K562 (cell line): ENCODE results near the gene NDUFA5. TPM values are rescaled to one million over a fixed set of nuclear protein-coding genes. Genes with fewer than 3 reads are reported as not detected.

Experiments
- ATAC-seq: fragments of 200-7000 bp; cut with Tn5 transposase; 3 replicates; pipeline ENCODE4 v1.9.1; 2020; ENCODE audit warnings: moderate library complexity
- BruUV-seq: library from RNA; stranded (reverse); fragments of 400-500 nt; replicated peaks from 2 replicates; lab custom pipeline; 2021; lab: Mats Ljungman, UMichigan
- CTCF ChIA-PET: fragments of 300-600 bp; formaldehyde crosslinking; extraction: SDS; loops from one replicate; lab custom pipeline; 2021; ENCODE audit warnings: low intra/inter-chr PET ratio; lab: Yijun Ruan, JAX
- POLR2A ChIA-PET: fragments of 300-600, 350-650 bp; sonication (Branson Sonifier 250); formaldehyde crosslinking; extraction: SDS; loops from one replicate; lab custom pipeline; 2021; ENCODE audit warnings: antibody characterized with exemption, inconsistent platforms; lab: Yijun Ruan, JAX
- DNase-seq, 4 experiments: peaks; one replicate each; pipeline versions ENCODE4 v3.0.0 to v3.0.0-alpha.2; 2011 to 2018; ENCODE audit warnings: low spot score in 3 of 4, mixed read lengths in 3 of 4; ENCODE audit errors: extremely low read depth in 1 of 4
- FAIRE-seq: peaks from 2 replicates; lab custom pipeline; 2011; peaks lifted over from hg19 to GRCh38; lab: Jason Lieb, UNC
- H2AFZ ChIP-seq: 2 replicates; pipeline ENCODE4 v1.6.0; 2011; ENCODE audit warnings: low read depth, low read length, control low read depth, inconsistent platforms
- H3K27ac ChIP-seq: fragments of 200-600 bp; 3 replicates; pipeline ENCODE4 v1.8.0; 2011; ENCODE audit warnings: low read depth, mild to moderate bottlenecking, control low read depth, inconsistent platforms, low read length, moderate library complexity, mixed read lengths; ENCODE audit errors: extremely low read depth
- H3K27me3 ChIP-seq, 2 experiments: fragments of 300-600 bp in 1 of 2; 2 replicates in 1 of 2; 3 replicates in 1 of 2; pipeline versions ENCODE4 v1.6.0 to v1.8.0; 2011; ENCODE audit warnings: inconsistent platforms in 2 of 2, low read length in 2 of 2, mild to moderate bottlenecking in 1 of 2, mixed read lengths in 1 of 2, moderate library complexity in 1 of 2; ENCODE audit not compliant: control insufficient read depth in 2 of 2, insufficient read depth in 2 of 2
- H3K36me3 ChIP-seq: fragments of 300-600 bp; 3 replicates; pipeline ENCODE4 v1.8.0; 2011; ENCODE audit warnings: mild to moderate bottlenecking, low read length, inconsistent platforms; ENCODE audit not compliant: control insufficient read depth, insufficient read depth
- H3K4me1 ChIP-seq, 2 experiments: fragments of 200-600 bp in 1 of 2; replicated peaks in 1 of 2; 2 replicates in 1 of 2; 3 replicates in 1 of 2; pipeline versions ENCODE4 v1.5.1 to v1.8.0; 2011; ENCODE audit warnings: inconsistent platforms in 2 of 2, low read length in 2 of 2, mild to moderate bottlenecking in 1 of 2, mixed read lengths in 1 of 2, moderate library complexity in 1 of 2; ENCODE audit not compliant: control insufficient read depth in 2 of 2, insufficient read depth in 2 of 2
- H3K4me2 ChIP-seq: 2 replicates; pipeline ENCODE4 v1.6.1; 2011; ENCODE audit warnings: low read length, control low read depth, inconsistent platforms, mixed read lengths; ENCODE audit not compliant: insufficient read depth
- H3K4me3 ChIP-seq: fragments of 200-600 bp; sonication (generic), shearing (Covaris generic); 2 replicates; pipeline ENCODE4 v1.5.1; 2016; ENCODE audit warnings: control low read depth, inconsistent platforms
- H3K79me2 ChIP-seq: fragments of 200-600 bp; 3 replicates; pipeline ENCODE4 v1.8.0; 2011; ENCODE audit warnings: low read length, inconsistent platforms; ENCODE audit not compliant: control insufficient read depth, insufficient read depth
- H3K9ac ChIP-seq, 2 experiments: 2 replicates each; pipeline versions ENCODE4 v1.6.0 to v1.6.1; 2011; ENCODE audit warnings: low read depth in 2 of 2, low read length in 2 of 2, control low read depth in 1 of 2, inconsistent platforms in 1 of 2, mild to moderate bottlenecking in 1 of 2, mixed read lengths in 1 of 2; ENCODE audit not compliant: insufficient read depth in 1 of 2
- H3K9me1 ChIP-seq: one replicate; pipeline ENCODE4 v1.6.0; 2011; ENCODE audit warnings: inconsistent platforms, mild to moderate bottlenecking, low read length, moderate library complexity; ENCODE audit not compliant: control insufficient read depth, insufficient read depth
- H3K9me3 ChIP-seq: replicated peaks from 2 replicates; pipeline ENCODE4 v1.5.1; 2011; ENCODE audit warnings: low read depth, low read length, inconsistent platforms; ENCODE audit not compliant: control insufficient read depth, insufficient read depth
- H4K20me1 ChIP-seq: replicated peaks from 2 replicates; pipeline ENCODE4 v1.6.1; 2011; ENCODE audit warnings: low read length, inconsistent platforms, mixed read lengths; ENCODE audit not compliant: control insufficient read depth, insufficient read depth
- BMI1 ChIP-seq: fragments of 150-350 bp; IDR thresholded peaks from 2 replicates; pipeline ENCODE4 v1.6.1; 2014; ENCODE audit warnings: low read length
- BRD9 ChIP-seq: fragments of 450-650 bp; IDR thresholded peaks from 2 replicates; pipeline ENCODE4 v1.6.1; 2018; ENCODE audit warnings: low read depth; ENCODE audit not compliant: partially characterized antibody
- BRF1 ChIP-seq: IDR thresholded peaks from 3 replicates; pipeline ENCODE4 v1.6.1; 2011; ENCODE audit warnings: borderline replicate concordance, mild to moderate bottlenecking; ENCODE audit not compliant: insufficient read length; ENCODE audit errors: extremely low read depth
- CBFA2T3 ChIP-seq: fragments of 450-650 bp; IDR thresholded peaks from 2 replicates; pipeline ENCODE4 v1.6.1; 2017
- CREB5 ChIP-seq: fragments of 250-450 bp; sonication (Bioruptor Pico); IDR thresholded peaks from 2 replicates; pipeline ENCODE4 v1.5.0; 2020; ENCODE audit warnings: mild to moderate bottlenecking
- GABPB1 ChIP-seq: sonication (generic); formaldehyde crosslinking; IDR thresholded peaks from 2 replicates; pipeline ENCODE4 v1.8.0; 2022; ENCODE audit warnings: mild to moderate bottlenecking, missing genetic modification reagents
- KLF16 ChIP-seq: IDR thresholded peaks from 2 replicates; pipeline ENCODE4 v1.6.1; 2016; ENCODE audit warnings: antibody characterized with exemption
- MAZ ChIP-seq, 2 experiments: fragments of 450-650 bp in 1 of 2; sonication (generic) in 1 of 2; formaldehyde crosslinking; IDR thresholded peaks in 1 of 2; conservative IDR thresholded peaks in 1 of 2; 2 replicates each; pipeline versions ENCODE4 v1.4.0 to v1.5.0; 2020; ENCODE audit warnings: mild to moderate bottlenecking in 1 of 2, missing genetic modification reagents in 1 of 2
- MTA2 ChIP-seq: fragments of 450-650 bp; IDR thresholded peaks from 2 replicates; pipeline ENCODE4 v1.6.1; 2016; ENCODE audit warnings: low read depth
- NBN ChIP-seq: fragments of 450-650 bp; IDR thresholded peaks from 2 replicates; pipeline ENCODE4 v1.6.1; 2016; ENCODE audit warnings: low read depth, mild to moderate bottlenecking
- PYGO2 ChIP-seq: fragments of 450-650 bp; IDR thresholded peaks from 2 replicates; pipeline ENCODE4 v1.6.1; 2016; ENCODE audit warnings: mild to moderate bottlenecking, missing genetic modification characterization, moderate library complexity, missing compliant biosample characterization
- SMARCE1 ChIP-seq: fragments of 450-650 bp; IDR thresholded peaks from 2 replicates; pipeline ENCODE4 v1.7.1; 2016; ENCODE audit warnings: mild to moderate bottlenecking
- TBL1XR1 ChIP-seq, 2 experiments: IDR thresholded peaks; 2 replicates each; pipeline ENCODE4 v1.6.1; 2012; ENCODE audit warnings: improper control_type of control experiment in 2 of 2, low read length in 2 of 2, mild to moderate bottlenecking in 1 of 2
- ZBTB5 ChIP-seq: fragments of 450-650 bp; IDR thresholded peaks from 2 replicates; pipeline ENCODE4 v1.6.1; 2017; ENCODE audit warnings: antibody characterized with exemption
- ZNF316 ChIP-seq: fragments of 450-650 bp; IDR thresholded peaks from 2 replicates; pipeline ENCODE4 v1.6.1; 2016
- ZNF398 ChIP-seq: fragments of 250-450 bp; sonication (Bioruptor Pico); IDR thresholded peaks from 2 replicates; pipeline ENCODE4 v1.8.0; 2021; ENCODE audit warnings: moderate library complexity, mild to moderate bottlenecking, inconsistent platforms
- WGBS: fragments of 100-300 bp; shearing (Covaris generic); methylation state at CpG from one replicate; pipeline ENCODE4 v1.1.6; 2016; ENCODE audit warnings: low coverage, mixed read lengths; ENCODE audit not compliant: insufficient coverage; ENCODE audit errors: missing lambda C conversion rate; 5-methylcytosine and 5-hydroxymethylcytosine counted together
- in situ Hi-C: fragments of 300-500 bp; cut with MboI; formaldehyde crosslinking; loops from 4 replicates; pipeline ENCODE4 v1.15.0; 2018; ENCODE audit warnings: inconsistent platforms, mixed read lengths
- intact Hi-C: fragments of 100-400 bp; cut with micrococcal nuclease; formaldehyde crosslinking; loops from 2 replicates; pipeline ENCODE4 v1.14.2; 2022
- polyA plus RNA-seq, 8 experiments: library from polyadenylated mRNA; depleted of rRNA in 4 of 8; stranded (reverse) in 5 of 8; unstranded in 3 of 8; fragments of >200 nt; fragmentation: Nextera tagmentation in 2 of 8; fragmentation: Illumina TruSeq in 1 of 8; extraction: Ambion mirVana in 2 of 8; extraction: Trizol in 1 of 8; gene quantifications; 2 replicates each; pipeline versions ENCODE4 v1.2.1 to v1.2.3, GENCODE V29; 2011 to 2014; ENCODE audit warnings: inconsistent platforms in 1 of 8, missing spikeins in 1 of 8
- total RNA-seq, 7 experiments: library from RNA; depleted of rRNA in 6 of 7; stranded (reverse); fragments of >200 nt in 6 of 7; fragmentation: Illumina TruSeq in 2 of 7; extraction: Trizol in 2 of 7; gene quantifications; 2 replicates each; pipeline versions ENCODE4 v1.2.1 to v1.2.3, GENCODE V29; 2011 to 2021; ENCODE audit warnings: low replicate concordance in 1 of 7

The NDUFA5 gene
- total and polyA plus RNA-seq, 9 of the 15 experiments (the other 6 are each of a cell fraction or from before 2014, with no cell fraction given) = 155 to 677 (median 269) TPM

GRCh38 chr7:123538189-123538714, 19.4 kb downstream of the NDUFA5 start (continued):
- TF ChIP-seq BRF1 (no peak), SMARCE1 (peak; percentile 98)

GRCh38 chr7:123537026-123537642, 20.5 kb downstream of the NDUFA5 start:
- Histone ChIP-seq H3K4me2 (no peak overlapping the region), H3K27ac (peak overlapping the region; percentile 65; the same call in 2 of the 3 replicates), H3K4me1 (peaks cover 4 to 19% of the 10 kb centered on the region in 2 experiments), H3K79me2 (peaks cover 10% of the 10 kb centered on the region; the same call in 2 of the 3 replicates), H3K9ac (no peak overlapping the region), H2AFZ (no peak overlapping the region), H3K9me1 (no peaks in the 10 kb centered on the region), H3K4me3 (no peak overlapping the region), H3K9me3 (no peaks in the 10 kb centered on the region), H4K20me1 (no peaks in the 10 kb centered on the region), H3K27me3 (no peaks in the 10 kb centered on the region), H3K36me3 (peaks cover 21% of the 10 kb centered on the region)
- ChIA-PET CTCF (interaction anchor here (1.0 to 4.4 kb wide), 3 partner anchors 39 to 42 kb away, joined by 3 to 45 read pairs (median 4); no protein-coding TSS in a partner anchor), POLR2A (no interaction called here)
- no TSS peak for BruUV-seq
- FAIRE-seq (no peak), ATAC-seq (no peak), DNase-seq (peak in 1 of 4 experiments; percentile 54)
- 13% methylated on average over 3 of the region's 3 CpGs for WGBS
- in situ Hi-C loops (loop anchor here (5.0 kb wide), 1 partner anchor 45 kb away; no protein-coding TSS in a partner anchor), intact Hi-C loops (loop anchor here (1.0 to 5.0 kb wide), 2 partner anchors 43 to 85 kb away; no protein-coding TSS in a partner anchor)
- TF ChIP-seq TBL1XR1 (IDR thresholded peaks at IDR 0.05; ENCODE audit: low read length in 2 of 2) = peak in 1 of 2 experiments; percentile 26; a peak in 1 of 4 replicates
- TF ChIP-seq GABPB1 (CRISPR knock-in tag) = no peak
- TF ChIP-seq BMI1 = no peak
- peak; percentile 45 for TF ChIP-seq BRD9
- TF ChIP-seq KLF16 = no peak
- TF ChIP-seq CBFA2T3 = no peak
- TF ChIP-seq ZNF398 (CRISPR knock-in tag) = no peak
- TF ChIP-seq NBN = no peak
- no peak for TF ChIP-seq PYGO2 (tag)
- TF ChIP-seq MTA2 = no peak
- TF ChIP-seq ZBTB5 = no peak
- TF ChIP-seq CREB5 = no peak
- TF ChIP-seq MAZ (CRISPR knock-in tag; conservative IDR thresholded peaks at IDR 0.05 in 1 of 2, IDR thresholded peaks at IDR 0.05 in 1 of 2) = no peak
- 0 out of 2 replicates have a peak, but pooled peaks have one; percentile 6 for TF ChIP-seq ZNF316
